T-helper 1 cell treated with Interleukin-12 subunit alpha and Interleukin-12 subunit beta and Interleukin-4 antibody, amounts not matched to agents 30 ng/mL and 1 ng/mL, for 36 hours (primary cell): ENCODE results near the gene PRR35. TPM values are rescaled to one million over a fixed set of nuclear protein-coding genes. Genes with fewer than 3 reads are reported as not detected.

Experiments
- intact Hi-C: fragments of 100-400 bp; cut with micrococcal nuclease; formaldehyde crosslinking; loops from one replicate; pipeline ENCODE4 v1.15.1; 2024
- total RNA-seq: library from RNA; stranded (reverse); gene quantifications from 2 replicates; pipeline ENCODE4 v1.2.3, GENCODE V29; 2022

Gene PRR35
- total RNA-seq, 1 donor from 2014 or later, result not detected

DNA sequence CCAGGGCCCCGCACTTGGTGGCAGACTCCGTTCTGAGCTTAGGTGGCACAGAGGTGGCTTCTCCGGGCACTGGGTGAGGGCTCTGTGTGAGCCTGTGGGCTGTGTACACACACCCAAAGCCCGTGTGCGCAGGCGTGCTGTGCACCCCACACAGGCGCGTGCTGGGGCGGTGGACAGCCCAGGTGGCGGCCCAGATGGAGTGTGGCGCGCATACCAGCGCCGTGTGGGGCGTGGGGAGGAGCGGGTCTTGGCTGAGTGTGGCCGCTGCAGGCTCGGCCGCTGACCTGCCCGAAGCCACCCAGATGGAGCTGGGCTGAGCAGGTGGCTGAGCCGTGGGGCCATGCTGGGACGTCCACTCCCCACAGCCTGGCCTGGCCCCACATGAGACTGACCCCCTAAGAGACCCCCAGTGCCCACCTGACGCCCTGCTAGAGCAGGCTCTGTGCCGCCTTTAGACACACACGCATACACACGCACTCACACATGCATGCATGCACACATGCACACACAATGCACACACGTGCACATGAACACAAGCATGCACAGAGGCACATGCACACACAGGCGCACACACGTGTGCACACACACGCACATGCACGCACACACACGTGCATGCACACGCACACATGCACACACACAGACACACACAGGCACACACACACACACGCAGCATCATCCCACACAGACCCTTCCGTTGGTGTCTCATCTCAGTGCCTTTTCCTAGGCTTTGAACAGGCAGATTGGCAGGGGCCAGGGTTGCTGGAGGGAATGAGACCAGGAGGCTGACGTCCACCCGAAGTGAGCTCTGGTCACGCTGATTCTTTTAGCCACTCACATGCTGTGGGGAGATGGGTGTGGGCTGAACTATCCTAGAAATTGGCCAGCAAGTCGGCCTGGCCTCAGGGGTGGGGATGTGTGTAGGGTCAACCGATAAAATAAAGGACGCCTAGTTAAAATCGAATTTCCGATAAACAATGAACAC, 2.1 kb downstream of the PRR35 start:
- intact Hi-C loops, result no loop called here

GRCh38 chr16:563072-563644, 3.0 kb downstream of the PRR35 start:
- intact Hi-C loops, result no loop called here

- intact Hi-C loops, result no loop called here
These were observed 4.7 kb downstream of the PRR35 start for GRCh38 chr16:564690-565418.

- intact Hi-C loops, result no loop called here
These were observed 5.5 kb downstream of the PRR35 start for GRCh38 chr16:565419-566330.

DNA sequence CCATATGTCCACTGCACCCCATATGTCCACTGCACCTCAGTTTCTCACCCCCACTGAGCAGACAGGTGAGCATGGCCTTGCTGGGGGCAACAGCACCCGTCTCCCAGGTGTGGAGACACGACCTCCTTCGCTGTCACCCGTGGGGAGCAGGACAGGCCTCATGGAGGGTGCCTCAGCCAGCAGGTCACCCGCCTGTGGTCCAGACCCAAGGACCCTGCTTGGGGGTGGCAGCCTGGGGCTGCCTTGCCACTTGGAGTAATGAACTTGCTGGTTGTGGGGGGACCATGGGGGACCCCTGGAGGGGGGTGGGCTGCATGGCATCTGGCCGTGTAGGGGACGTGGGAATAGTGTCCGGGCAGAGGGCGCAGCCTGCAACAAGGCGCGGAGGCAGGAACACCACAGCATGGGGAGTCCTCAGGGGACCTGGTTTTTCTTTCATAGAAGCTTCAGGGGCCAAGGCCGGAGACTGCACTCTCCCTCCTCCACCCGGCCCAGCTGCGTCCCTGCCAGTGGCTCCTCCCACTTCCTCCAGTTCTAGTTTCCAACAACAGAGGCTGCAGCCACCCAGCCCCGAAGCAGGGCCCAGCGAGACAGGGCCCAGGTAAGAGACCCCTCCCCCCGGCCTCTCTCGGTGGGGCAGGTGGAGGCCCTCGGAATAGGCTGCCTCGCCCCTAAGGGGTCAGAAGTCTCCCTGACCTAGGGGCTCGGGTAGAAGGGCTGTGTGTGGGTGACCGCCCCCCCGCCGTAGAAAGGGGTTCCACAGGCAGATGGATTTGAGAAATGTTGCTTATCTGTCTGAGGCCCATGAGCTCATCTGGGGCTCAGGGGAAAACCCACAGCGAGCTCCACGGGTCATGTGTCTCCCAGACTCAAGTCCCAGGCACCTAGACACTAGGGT, 6.5 kb downstream of the PRR35 start, which contains the start of gene NHLRC4:
Gene NHLRC4 (plus strand): TSS at position 531 of the 898 bp plus-strand sequence. CDS start 1,043 bp downstream, outside the sequence.
- intact Hi-C loops, result loop anchor here (1.0 kb wide), 1 partner anchor 196 kb away; the partner anchor contains the start of gene MRPL28

DNA sequence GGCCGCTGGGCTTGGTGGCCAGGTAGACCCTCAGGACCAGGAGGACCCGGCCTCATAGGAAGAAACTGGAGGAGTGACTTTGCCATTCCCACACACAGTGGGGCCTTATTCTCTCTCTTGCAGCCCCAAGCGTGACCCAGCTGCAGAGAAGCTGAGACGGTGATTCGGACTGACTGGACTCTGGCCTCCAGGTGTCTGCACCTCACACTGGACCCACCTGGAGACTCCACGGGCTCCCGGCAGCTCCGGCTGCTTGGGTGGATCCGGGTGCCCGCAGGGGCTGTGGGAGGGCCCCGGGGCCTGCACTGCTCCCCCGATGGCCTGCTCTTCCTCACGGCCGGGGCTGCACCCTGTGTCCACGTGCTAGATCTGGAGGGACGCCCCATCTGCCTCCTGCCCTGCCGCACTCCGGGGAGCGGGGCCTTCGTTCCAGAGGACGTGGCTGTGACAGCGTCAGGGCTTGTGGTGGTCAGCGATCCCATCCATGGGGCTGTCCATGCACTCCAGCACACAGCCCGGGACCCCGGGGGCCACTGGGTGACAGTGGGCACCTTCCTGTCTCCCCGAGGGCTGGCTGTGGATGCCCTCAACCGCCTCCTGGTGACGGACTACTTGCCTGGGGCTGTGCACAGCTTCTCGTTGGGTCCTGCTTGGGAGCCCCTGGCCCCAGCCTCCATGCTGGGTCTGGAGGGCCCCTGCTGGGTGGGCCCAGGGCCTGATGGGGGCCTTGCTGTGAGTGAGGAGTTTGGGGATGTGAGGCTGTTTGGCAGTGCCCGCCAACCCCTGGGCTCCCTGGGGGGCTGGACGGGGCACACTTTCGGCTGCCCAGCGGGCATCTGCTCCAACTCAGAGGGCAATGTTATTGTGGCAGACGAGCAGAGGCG, 7.4 kb downstream of the PRR35 start:
- intact Hi-C loops, result loop anchor here (1.0 to 2.0 kb wide), 2 partner anchors 41 to 197 kb away; partner anchors contain the start of genes CAPN15 and MRPL28

DNA sequence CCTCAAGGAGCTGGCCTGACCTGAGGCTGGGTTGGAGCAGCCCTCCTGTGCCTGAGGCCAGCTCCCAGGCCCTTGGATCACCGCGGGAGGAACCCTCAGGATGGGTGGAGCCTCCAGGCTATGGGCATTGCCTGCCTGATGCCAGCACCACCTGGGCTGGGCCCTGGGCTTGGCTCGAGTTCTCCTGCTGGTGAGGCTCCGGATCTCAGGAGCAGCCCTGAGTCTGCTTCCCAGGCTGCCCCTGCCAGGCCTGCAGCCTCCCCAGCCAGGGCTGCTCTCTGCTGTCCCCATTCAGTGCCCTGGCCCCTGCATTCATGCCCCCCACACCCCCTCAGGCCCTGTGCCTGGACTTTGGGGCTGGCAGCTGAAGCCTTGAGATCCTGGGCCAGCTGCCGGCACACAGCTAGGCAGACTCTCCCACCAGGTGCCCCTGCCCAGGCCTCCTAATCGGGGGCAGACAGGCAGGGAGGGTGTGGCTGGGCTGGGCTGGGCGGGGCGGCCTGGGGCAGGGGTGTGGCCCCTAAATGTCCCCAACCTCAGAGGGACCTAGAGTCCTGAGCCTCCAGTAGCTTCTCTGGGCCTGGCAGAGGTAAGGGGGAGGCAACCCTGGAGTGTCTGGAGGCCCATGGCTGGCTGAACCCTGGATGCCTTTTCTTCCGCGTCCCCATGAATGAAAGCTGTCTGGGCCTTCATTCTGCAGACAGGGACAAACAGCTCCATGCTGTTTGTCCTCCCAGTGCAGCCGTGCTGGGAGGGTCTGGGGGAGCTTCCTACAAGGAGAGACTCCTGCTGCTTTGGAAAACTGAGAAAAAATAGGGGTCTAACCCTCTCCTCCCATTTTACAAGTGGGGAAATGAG, 8.4 kb downstream of the PRR35 start:
- intact Hi-C loops, result loop anchor here (2.0 kb wide), 1 partner anchor 42 kb away; the partner anchor contains the start of gene CAPN15

DNA sequence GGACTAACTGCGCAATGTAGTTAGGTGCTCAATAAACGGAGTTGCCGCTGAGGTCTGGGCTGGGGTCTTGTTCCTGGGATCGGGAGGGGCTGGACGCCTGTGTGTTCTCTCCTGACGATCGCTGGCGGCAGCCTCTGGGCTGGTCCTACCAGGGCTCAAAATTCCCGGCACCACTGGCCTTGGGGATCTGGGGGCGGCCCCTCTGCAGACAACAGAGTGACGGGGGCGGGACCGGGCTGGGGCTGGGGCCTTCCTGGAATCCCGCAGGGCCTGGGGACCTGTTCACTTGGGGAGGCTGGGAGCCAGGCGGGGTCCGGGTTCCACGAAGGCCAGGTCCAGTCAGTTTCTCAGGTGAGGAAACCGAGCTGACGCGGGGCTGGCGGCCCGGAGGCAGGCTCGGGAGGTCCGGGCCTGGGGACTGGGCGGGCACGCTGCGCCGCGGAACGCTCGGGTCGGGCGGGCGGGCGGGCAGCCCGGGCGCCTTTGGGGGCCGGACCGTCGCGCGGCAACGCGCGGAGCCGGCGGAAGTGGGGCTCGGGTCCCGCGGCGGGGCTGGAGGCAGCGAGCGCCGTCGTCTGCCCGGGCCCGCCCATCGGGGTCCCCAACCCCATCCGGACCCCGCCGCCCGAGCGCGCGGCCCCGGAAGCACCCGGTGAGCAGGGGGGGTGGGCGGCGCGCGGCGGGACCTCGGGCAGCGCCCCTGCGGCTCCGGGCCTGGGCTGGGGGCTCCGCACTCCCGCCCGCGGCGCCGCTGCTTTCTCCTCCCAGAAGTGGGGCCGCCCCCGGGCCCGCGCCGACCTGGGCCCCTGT, 9.5 kb downstream of the PRR35 start, which contains the start of gene PIGQ:
Gene PIGQ (plus strand): TSS at position 524 of the 810 bp plus-strand sequence. CDS start 4,107 bp downstream, outside the sequence.
- intact Hi-C loops, result loop anchor here (1.0 to 2.0 kb wide), 2 partner anchors 20 to 43 kb away; partner anchors contain the start of gene CAPN15

DNA sequence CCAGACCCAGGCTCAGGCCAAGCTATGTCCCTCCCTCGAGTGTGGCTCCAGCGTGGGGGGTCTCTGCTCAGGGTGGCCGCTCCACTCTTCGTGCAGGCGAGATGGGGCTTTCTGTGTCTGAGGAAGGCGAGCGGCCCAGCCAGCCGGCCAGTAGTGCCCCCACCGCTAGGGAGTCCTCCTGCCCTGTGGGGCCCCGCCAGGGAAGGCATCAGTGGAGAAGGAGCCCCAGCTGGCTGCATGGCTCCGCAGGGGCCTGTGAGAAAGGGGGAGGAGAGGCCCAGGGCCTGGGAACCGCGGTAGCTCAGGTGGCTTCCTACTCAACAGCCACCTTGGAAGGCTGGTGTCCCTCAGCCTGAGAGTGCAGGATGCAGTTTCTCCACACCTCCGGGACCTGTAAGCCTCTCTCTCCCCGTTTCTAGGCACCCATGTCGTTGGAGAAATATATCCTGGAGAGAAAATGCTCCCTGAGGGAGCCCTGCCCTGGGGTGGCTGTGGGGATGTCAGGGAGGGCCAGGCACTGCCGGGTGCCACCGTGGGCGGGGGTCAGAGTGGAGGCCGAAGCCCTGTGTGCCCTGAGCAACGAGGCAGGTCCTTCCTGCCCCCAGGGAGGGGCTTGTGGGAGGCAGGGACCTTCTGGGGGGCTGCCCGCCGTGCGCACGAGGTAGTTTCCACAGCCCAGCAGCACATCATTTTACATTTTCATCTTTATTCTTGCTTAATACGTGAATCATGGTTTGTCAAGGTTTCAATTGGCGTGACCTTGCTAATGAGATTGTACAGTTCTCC, 12.9 kb downstream of the PRR35 start:
- intact Hi-C loops, result no loop called here

DNA sequence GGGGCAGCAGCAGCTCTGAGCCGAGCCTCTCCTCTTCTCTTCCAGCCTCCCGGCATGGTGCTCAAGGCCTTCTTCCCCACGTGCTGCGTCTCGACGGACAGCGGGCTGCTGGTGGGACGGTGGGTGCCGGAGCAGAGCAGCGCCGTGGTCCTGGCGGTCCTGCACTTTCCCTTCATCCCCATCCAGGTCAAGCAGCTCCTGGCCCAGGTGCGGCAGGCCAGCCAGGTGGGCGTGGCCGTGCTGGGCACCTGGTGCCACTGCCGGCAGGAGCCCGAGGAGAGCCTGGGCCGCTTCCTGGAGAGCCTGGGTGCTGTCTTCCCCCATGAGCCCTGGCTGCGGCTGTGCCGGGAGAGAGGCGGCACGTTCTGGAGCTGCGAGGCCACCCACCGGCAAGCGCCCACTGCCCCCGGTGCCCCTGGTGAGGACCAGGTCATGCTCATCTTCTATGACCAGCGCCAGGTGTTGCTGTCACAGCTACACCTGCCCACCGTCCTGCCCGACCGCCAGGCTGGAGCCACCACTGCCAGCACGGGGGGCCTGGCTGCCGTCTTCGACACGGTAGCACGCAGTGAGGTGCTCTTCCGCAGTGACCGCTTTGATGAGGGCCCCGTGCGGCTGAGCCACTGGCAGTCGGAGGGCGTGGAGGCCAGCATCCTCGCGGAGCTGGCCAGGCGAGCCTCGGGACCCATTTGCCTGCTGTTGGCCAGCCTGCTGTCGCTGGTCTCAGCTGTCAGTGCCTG, 14.0 kb downstream of the PRR35 start:
- intact Hi-C loops, result no loop called here

- intact Hi-C loops, result no loop called here
These were observed 15.4 kb downstream of the PRR35 start for GRCh38 chr16:575354-576196.

GRCh38 chr16:576197-576822, 16.1 kb downstream of the PRR35 start:
- intact Hi-C loops, result no loop called here

- intact Hi-C loops, result no loop called here
These were observed 16.6 kb downstream of the PRR35 start for GRCh38 chr16:576823-577201.
